Neuron (in vitro differentiated cells): ENCODE measurements around the gene CDHR5.

Source experiments
- H2AFZ ChIP-seq: one replicate; pipeline ENCODE4 v1.6.1; 2013; ENCODE audit warnings: low read depth, mild to moderate bottlenecking, inconsistent platforms, low read length, moderate library complexity
- H3K27me3 ChIP-seq: one replicate; pipeline ENCODE4 v1.6.1; 2013; ENCODE audit warnings: low read length; ENCODE audit not compliant: insufficient read depth
- H3K36me3 ChIP-seq: one replicate; pipeline ENCODE4 v1.6.1; 2013; ENCODE audit warnings: low read length; ENCODE audit not compliant: insufficient read depth
- H3K4me1 ChIP-seq: one replicate; pipeline ENCODE4 v1.6.1; 2013; ENCODE audit warnings: low read length; ENCODE audit not compliant: insufficient read depth
- H3K4me3 ChIP-seq: 2 replicates; pipeline ENCODE4 v1.5.1; 2013; ENCODE audit warnings: mild to moderate bottlenecking, low read length, moderate library complexity
- H3K9me3 ChIP-seq: one replicate; pipeline ENCODE4 v1.6.1; 2013; ENCODE audit warnings: low read length

The CDHR5 gene

GRCh38 chr11:587978-588380 lies 36.8 kb downstream of the CDHR5 start:
- H3K9me3 ChIP-seq, result no peaks in the 10 kb centered on the region

GRCh38 chr11:587546-587945 lies 37.2 kb downstream of the CDHR5 start:
- H3K9me3 ChIP-seq, result no peaks in the 10 kb centered on the region
- H3K4me1 ChIP-seq, result no peaks in the 10 kb centered on the region
- H3K27me3 ChIP-seq, result no peaks in the 10 kb centered on the region
- H3K4me3 ChIP-seq, result no peak overlapping the region
- H2AFZ ChIP-seq, result no peak overlapping the region
- H3K36me3 ChIP-seq, result peaks cover 67% of the 10 kb centered on the region

More at GRCh38 chr11:587978-588380, 36.8 kb downstream of the CDHR5 start:
- Histone ChIP-seq H2AFZ (no peak overlapping the region), H3K36me3 (peaks cover 72% of the 10 kb centered on the region), H3K4me1 (no peaks in the 10 kb centered on the region), H3K4me3 (no peak overlapping the region), H3K27me3 (no peaks in the 10 kb centered on the region)

- Histone ChIP-seq H3K9me3 (no peaks in the 10 kb centered on the region), H3K4me3 (no peak overlapping the region), H3K36me3 (peaks cover 66% of the 10 kb centered on the region)
Measured at GRCh38 chr11:586376-587316, 38.1 kb downstream of the CDHR5 start.

GRCh38 chr11:584287-584686 lies 40.5 kb downstream of the CDHR5 start:
- H3K27me3 ChIP-seq, result no peaks in the 10 kb centered on the region
- H3K9me3 ChIP-seq, result no peaks in the 10 kb centered on the region
- no peak overlapping the region for H3K4me3 ChIP-seq
- no peak overlapping the region for H2AFZ ChIP-seq
- H3K36me3 ChIP-seq, result peaks cover 49% of the 10 kb centered on the region
- peaks cover 5% of the 10 kb centered on the region for H3K4me1 ChIP-seq

More at GRCh38 chr11:586376-587316, 38.1 kb downstream of the CDHR5 start:
- no peaks in the 10 kb centered on the region for H3K27me3 ChIP-seq
- H2AFZ ChIP-seq, result no peak overlapping the region
- H3K4me1 ChIP-seq, result no peaks in the 10 kb centered on the region

- H3K36me3 ChIP-seq, result peaks cover 34% of the 10 kb centered on the region
- no peak overlapping the region for H2AFZ ChIP-seq
- H3K4me3 ChIP-seq, result no peak overlapping the region
- H3K27me3 ChIP-seq, result no peaks in the 10 kb centered on the region
- H3K4me1 ChIP-seq, result peaks cover 22% of the 10 kb centered on the region
- H3K9me3 ChIP-seq, result no peaks in the 10 kb centered on the region
Measured at GRCh38 chr11:581752-582151, 43.0 kb downstream of the CDHR5 start.

GRCh38 chr11:581342-581741 lies 43.4 kb downstream of the CDHR5 start:
- Histone ChIP-seq H3K27me3 (no peaks in the 10 kb centered on the region), H3K4me1 (peaks cover 22% of the 10 kb centered on the region), H3K9me3 (no peaks in the 10 kb centered on the region), H2AFZ (no peak overlapping the region), H3K4me3 (no peak overlapping the region), H3K36me3 (peaks cover 30% of the 10 kb centered on the region)

- Histone ChIP-seq H3K36me3 (peaks cover 27% of the 10 kb centered on the region), H3K27me3 (no peaks in the 10 kb centered on the region), H3K4me3 (no peak overlapping the region), H2AFZ (no peak overlapping the region), H3K9me3 (no peaks in the 10 kb centered on the region), H3K4me1 (peaks cover 28% of the 10 kb centered on the region)
Measured at GRCh38 chr11:579830-580601, 44.7 kb downstream of the CDHR5 start.

GRCh38 chr11:578276-579035 lies 46.3 kb downstream of the CDHR5 start:
- Histone ChIP-seq H3K9me3 (no peaks in the 10 kb centered on the region), H3K27me3 (peaks cover 5% of the 10 kb centered on the region), H2AFZ (no peak overlapping the region), H3K36me3 (peaks cover 17% of the 10 kb centered on the region), H3K4me1 (peaks cover 31% of the 10 kb centered on the region), H3K4me3 (peak overlapping the region; percentile 99)

GRCh38 chr11:577611-577894 lies 47.2 kb downstream of the CDHR5 start:
- Histone ChIP-seq H3K4me3 (peak overlapping the region; percentile 99), H2AFZ (no peak overlapping the region), H3K27me3 (peaks cover 9% of the 10 kb centered on the region), H3K36me3 (peaks cover 14% of the 10 kb centered on the region), H3K9me3 (no peaks in the 10 kb centered on the region), H3K4me1 (peaks cover 31% of the 10 kb centered on the region)

- no peaks in the 10 kb centered on the region for H3K9me3 ChIP-seq
- peak overlapping the region; percentile 99 for H3K4me3 ChIP-seq
- H2AFZ ChIP-seq, result no peak overlapping the region
- H3K27me3 ChIP-seq, result peaks cover 9% of the 10 kb centered on the region
- peaks cover 31% of the 10 kb centered on the region for H3K4me1 ChIP-seq
- peaks cover 14% of the 10 kb centered on the region for H3K36me3 ChIP-seq
Measured at GRCh38 chr11:576811-577610, 47.7 kb downstream of the CDHR5 start.

GRCh38 chr11:575996-576768 lies 48.6 kb downstream of the CDHR5 start, which contains the start of gene PHRF1:
Gene PHRF1 (plus strand): TSS chr11:576470. CDS start chr11:581513, 5,043 bp downstream.
- peaks cover 31% of the 10 kb centered on the region for H3K4me1 ChIP-seq
- no peaks in the 10 kb centered on the region for H3K9me3 ChIP-seq
- H3K4me3 ChIP-seq, result peak within 1 kb of the TSS; percentile 99
- peaks cover 5% of the 10 kb centered on the region for H3K36me3 ChIP-seq
- H2AFZ ChIP-seq, result peak within 1 kb of the TSS; percentile 98
- peaks cover 9% of the 10 kb centered on the region for H3K27me3 ChIP-seq
